H9 (cell line): ENCODE data around the gene SEMA5A. TPM values are rescaled to one million over a fixed set of nuclear protein-coding genes. Genes with fewer than 3 reads are reported as not detected.

Experiments used
- DNase-seq: peaks from one replicate; pipeline ENCODE4 v3.0.0-alpha.2; 2017
- H2AFZ ChIP-seq: one replicate; pipeline ENCODE4 v1.6.1; 2013; ENCODE audit warnings: mild to moderate bottlenecking, low read length, control low read depth, moderate library complexity
- H2AK5ac ChIP-seq: 2 replicates; pipeline ENCODE4 v1.6.1; 2013; ENCODE audit warnings: low read length, control low read depth, mixed read lengths; ENCODE audit not compliant: insufficient read length
- H2BK120ac ChIP-seq: one replicate; pipeline ENCODE4 v1.6.1; 2013; ENCODE audit warnings: low read depth, mild to moderate bottlenecking, low read length, control low read depth, inconsistent platforms; ENCODE audit not compliant: poor library complexity, severe bottlenecking
- H2BK12ac ChIP-seq: 2 replicates; pipeline ENCODE4 v1.6.1; 2013; ENCODE audit warnings: low read length, control low read depth, mixed read lengths, low read depth; ENCODE audit not compliant: insufficient read length
- H2BK15ac ChIP-seq: 2 replicates; pipeline ENCODE4 v1.6.1; 2013; ENCODE audit warnings: low read depth, low read length, control low read depth
- H2BK20ac ChIP-seq: one replicate; pipeline ENCODE4 v1.6.1; 2013; ENCODE audit warnings: low read depth, mild to moderate bottlenecking, low read length, control low read depth, inconsistent platforms; ENCODE audit not compliant: poor library complexity, severe bottlenecking
- H2BK5ac ChIP-seq: 2 replicates; pipeline ENCODE4 v1.6.1; 2013; ENCODE audit warnings: low read length, control low read depth, mixed read lengths; ENCODE audit not compliant: insufficient read length
- H3K14ac ChIP-seq: 2 replicates; pipeline ENCODE4 v1.6.1; 2013; ENCODE audit warnings: low read length, control low read depth; ENCODE audit not compliant: insufficient read depth
- H3K18ac ChIP-seq: 2 replicates; pipeline ENCODE4 v1.6.1; 2013; ENCODE audit warnings: low read depth, mild to moderate bottlenecking, mixed read lengths, low read length, control low read depth; ENCODE audit not compliant: insufficient read length
- H3K23ac ChIP-seq: 2 replicates; pipeline ENCODE4 v1.6.1; 2013; ENCODE audit warnings: low read length, control low read depth, mixed read lengths, low read depth; ENCODE audit not compliant: insufficient read length
- H3K23me2 ChIP-seq: 2 replicates; pipeline ENCODE4 v1.6.1; 2013; ENCODE audit warnings: low read depth, mild to moderate bottlenecking, mixed read lengths, low read length, control low read depth; ENCODE audit not compliant: insufficient read length, poor library complexity, severe bottlenecking
- H3K27ac ChIP-seq: 2 replicates; pipeline ENCODE4 v1.5.1; 2013; ENCODE audit warnings: low read length, control low read depth, mixed read lengths, low read depth; ENCODE audit not compliant: insufficient read length
- H3K27me3 ChIP-seq: 2 replicates; pipeline ENCODE4 v1.6.1; 2013; ENCODE audit warnings: low read length, control low read depth, inconsistent platforms; ENCODE audit not compliant: insufficient read depth
- H3K4ac ChIP-seq: 2 replicates; pipeline ENCODE4 v1.6.1; 2013; ENCODE audit warnings: low read depth, mild to moderate bottlenecking, control low read depth, inconsistent platforms, low read length, moderate library complexity
- H3K4me1 ChIP-seq: 2 replicates; pipeline ENCODE4 v1.6.1; 2013; ENCODE audit warnings: low read length, control low read depth, inconsistent platforms; ENCODE audit not compliant: insufficient read depth
- H3K4me2 ChIP-seq: 2 replicates; pipeline ENCODE4 v1.6.1; 2013; ENCODE audit warnings: low read length, control low read depth, mixed read lengths; ENCODE audit not compliant: insufficient read length, insufficient read depth
- H3K56ac ChIP-seq: 2 replicates; pipeline ENCODE4 v1.6.1; 2013; ENCODE audit warnings: low read depth, mild to moderate bottlenecking, mixed read lengths, low read length, control low read depth; ENCODE audit not compliant: insufficient read length
- H3K79me1 ChIP-seq: 2 replicates; pipeline ENCODE4 v1.6.1; 2013; ENCODE audit warnings: low read depth, mild to moderate bottlenecking, moderate library complexity, low read length, control low read depth, inconsistent platforms; ENCODE audit not compliant: insufficient read depth, poor library complexity, severe bottlenecking
- H3K79me2 ChIP-seq: 2 replicates; pipeline ENCODE4 v1.6.1; 2013; ENCODE audit warnings: low read length, control low read depth, inconsistent platforms; ENCODE audit not compliant: insufficient read depth
- H3K9ac ChIP-seq: 2 replicates; pipeline ENCODE4 v1.6.1; 2013; ENCODE audit warnings: low read length, control low read depth, mixed read lengths; ENCODE audit not compliant: insufficient read length; ENCODE audit errors: extremely low read depth
- H3K9me3 ChIP-seq: one replicate; pipeline ENCODE4 v1.6.1; 2013; ENCODE audit warnings: low read depth, low read length, inconsistent platforms; ENCODE audit not compliant: control insufficient read depth
- H3T11ph ChIP-seq: one replicate; pipeline ENCODE4 v1.6.1; 2013; ENCODE audit warnings: mild to moderate bottlenecking, low read length, control low read depth, inconsistent platforms
- H4K20me1 ChIP-seq: one replicate; pipeline ENCODE4 v1.6.1; 2013; ENCODE audit not compliant: control insufficient read depth, insufficient read length, insufficient read depth
- H4K5ac ChIP-seq: 2 replicates; pipeline ENCODE4 v1.6.1; 2013; ENCODE audit warnings: low read depth, mild to moderate bottlenecking, mixed read lengths, low read length, control low read depth; ENCODE audit not compliant: insufficient read length
- H4K8ac ChIP-seq: replicated peaks from 2 replicates; pipeline ENCODE4 v1.6.1; 2013; ENCODE audit warnings: low read length, control low read depth, mixed read lengths, low read depth; ENCODE audit not compliant: insufficient read length
- H4K91ac ChIP-seq: 2 replicates; pipeline ENCODE4 v1.6.1; 2013; ENCODE audit warnings: low read depth, mild to moderate bottlenecking, moderate library complexity, mixed read lengths, low read length, control low read depth; ENCODE audit not compliant: insufficient read length
- H3K27ac Mint-ChIP-seq, 3 experiments: 2 replicates in 2 of 3; 3 replicates in 1 of 3; pipeline ENCODE4 v1.8.0; 2020 to 2021; ENCODE audit warnings: mixed read lengths in 3 of 3, mild to moderate bottlenecking in 1 of 3, moderate library complexity in 1 of 3
- H3K27me3 Mint-ChIP-seq: 2 replicates; pipeline ENCODE4 v1.8.0; 2021; ENCODE audit warnings: low read depth, mild to moderate bottlenecking, moderate library complexity, mixed read lengths
- H3K36me3 Mint-ChIP-seq, 3 experiments: 2 replicates in 2 of 3; 3 replicates in 1 of 3; pipeline ENCODE4 v1.8.0; 2020 to 2021; ENCODE audit warnings: low read depth in 3 of 3, mixed read lengths in 3 of 3; ENCODE audit not compliant: insufficient read depth in 1 of 3
- H3K4me1 Mint-ChIP-seq, 2 experiments: 2 replicates each; pipeline ENCODE4 v1.8.0; 2020; ENCODE audit warnings: mixed read lengths in 2 of 2
- H3K4me3 Mint-ChIP-seq, 2 experiments: 2 replicates in 1 of 2; 3 replicates in 1 of 2; pipeline ENCODE4 v1.8.0; 2020 to 2021; ENCODE audit warnings: mild to moderate bottlenecking in 2 of 2, mixed read lengths in 2 of 2, moderate library complexity in 1 of 2
- H3K9me3 Mint-ChIP-seq, 2 experiments: 2 replicates in 1 of 2; 3 replicates in 1 of 2; pipeline ENCODE4 v1.8.0; 2020; ENCODE audit warnings: mild to moderate bottlenecking in 2 of 2, mixed read lengths in 2 of 2, moderate library complexity in 1 of 2
- WGBS: extraction: QIAGEN DNeasy Blood & Tissue Kit; methylation state at CpG from one replicate; pipeline ENCODE4 v1.1.7; 2013; ENCODE audit warnings: missing lambda C conversion rate, low lambda C conversion rate, mixed read lengths; ENCODE audit not compliant: insufficient read length; ENCODE audit errors: extremely low coverage; 5-methylcytosine and 5-hydroxymethylcytosine counted together
- total RNA-seq: library from RNA; stranded (reverse); gene quantifications from 2 replicates; pipeline ENCODE4 v1.2.1, GENCODE V29; 2021
- TF ChIP-seq, protein P1 (sequence below): fragments of 200-600 bp; sonication (generic); conservative IDR thresholded peaks from 3 replicates; pipeline ENCODE4 v1.8.0; 2021; ENCODE audit warnings: antibody characterized with exemption, mild to moderate bottlenecking

Gene SEMA5A
- total RNA-seq, 1 experiment from 2014 or later: 4.3 TPM

- Histone ChIP-seq H4K8ac (no peak overlapping the region), H3K79me1 (no peaks in the 10 kb centered on the region), H3K14ac (no peak overlapping the region), H2BK12ac (no peak overlapping the region), H2AK5ac (no peak overlapping the region), H2BK20ac (no peak overlapping the region), H3K27me3 (no peaks in the 10 kb centered on the region), H2AFZ (no peak overlapping the region), H3K9me3 (no peaks in the 10 kb centered on the region), H3K27ac (no peak overlapping the region), H4K20me1 (no peaks in the 10 kb centered on the region), H4K91ac (no peak overlapping the region), H3K4me1 (no peaks in the 10 kb centered on the region), H3K56ac (no peak overlapping the region), H3K23ac (no peak overlapping the region), H4K5ac (no peak overlapping the region), H3K79me2 (no peaks in the 10 kb centered on the region), H2BK5ac (no peak overlapping the region), H3K9ac (no peak overlapping the region), H3T11ph (no peak overlapping the region), H3K23me2 (no peaks in the 10 kb centered on the region), H2BK120ac (no peak overlapping the region), H3K4ac (no peak overlapping the region), H3K4me2 (no peak overlapping the region), H3K18ac (no peak overlapping the region), H2BK15ac (no peak overlapping the region)
- no peak for DNase-seq
- no peaks in the 10 kb centered on the region; the same call in 1 of the 2 replicates for H3K27me3 Mint-ChIP-seq
- no CpG with 5 or more reads among the region's 5 CpGs for WGBS
- H3K4me1 Mint-ChIP-seq: peaks cover 8 to 13% of the 10 kb centered on the region in 2 experiments; a peak in 3 of 4 replicates
- peaks cover 0 to 5% of the 10 kb centered on the region in 2 experiments; a peak in 4 of 5 replicates for H3K9me3 Mint-ChIP-seq
- H3K27ac Mint-ChIP-seq: no peak overlapping the region
- TF ChIP-seq, protein P1, sequence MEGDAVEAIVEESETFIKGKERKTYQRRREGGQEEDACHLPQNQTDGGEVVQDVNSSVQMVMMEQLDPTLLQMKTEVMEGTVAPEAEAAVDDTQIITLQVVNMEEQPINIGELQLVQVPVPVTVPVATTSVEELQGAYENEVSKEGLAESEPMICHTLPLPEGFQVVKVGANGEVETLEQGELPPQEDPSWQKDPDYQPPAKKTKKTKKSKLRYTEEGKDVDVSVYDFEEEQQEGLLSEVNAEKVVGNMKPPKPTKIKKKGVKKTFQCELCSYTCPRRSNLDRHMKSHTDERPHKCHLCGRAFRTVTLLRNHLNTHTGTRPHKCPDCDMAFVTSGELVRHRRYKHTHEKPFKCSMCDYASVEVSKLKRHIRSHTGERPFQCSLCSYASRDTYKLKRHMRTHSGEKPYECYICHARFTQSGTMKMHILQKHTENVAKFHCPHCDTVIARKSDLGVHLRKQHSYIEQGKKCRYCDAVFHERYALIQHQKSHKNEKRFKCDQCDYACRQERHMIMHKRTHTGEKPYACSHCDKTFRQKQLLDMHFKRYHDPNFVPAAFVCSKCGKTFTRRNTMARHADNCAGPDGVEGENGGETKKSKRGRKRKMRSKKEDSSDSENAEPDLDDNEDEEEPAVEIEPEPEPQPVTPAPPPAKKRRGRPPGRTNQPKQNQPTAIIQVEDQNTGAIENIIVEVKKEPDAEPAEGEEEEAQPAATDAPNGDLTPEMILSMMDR: no peak
- H3K36me3 Mint-ChIP-seq: peaks cover 2 to 9% (median 3%) of the 10 kb centered on the region in 3 experiments; a peak in 5 of 7 replicates
- H3K4me3 Mint-ChIP-seq: no peak overlapping the region
Measured at GRCh38 chr5:9230355-9230754, 315.5 kb downstream of the SEMA5A start.
